Endothelial cell of umbilical vein (primary cell): ENCODE data around the gene RIT2. TPM values are rescaled to one million over a fixed set of nuclear protein-coding genes. Genes with fewer than 3 reads are reported as not detected.

Source experiments
- BruUV-seq: library from RNA; stranded (reverse); fragments of 400-500 nt; replicated peaks from 2 replicates; lab custom pipeline; 2021; lab: Mats Ljungman, UMichigan
- CTCF ChIA-PET: fragments of 300-600, 350-600 bp; sonication (Branson Sonifier 250); formaldehyde crosslinking; loops from one replicate; lab custom pipeline; 2021; ENCODE audit warnings: antibody characterized with exemption, inconsistent platforms; lab: Charles Lee
- POLR2A ChIA-PET: fragments of 300-600, 350-600 bp; sonication (Branson Sonifier 250); formaldehyde crosslinking; loops from one replicate; lab custom pipeline; 2021; ENCODE audit warnings: antibody characterized with exemption, inconsistent platforms; lab: Charles Lee
- DNase-seq: peaks from one replicate; pipeline ENCODE4 v3.0.0-alpha.2; 2011; ENCODE audit warnings: low read depth, low spot score
- FAIRE-seq: peaks from 2 replicates; lab custom pipeline; 2011; peaks lifted over from hg19 to GRCh38; lab: Jason Lieb, UNC
- H2AFZ ChIP-seq: 2 replicates; pipeline ENCODE4 v1.6.0; 2012; ENCODE audit warnings: low read depth, low read length, control low read depth, inconsistent platforms
- H3K27ac ChIP-seq: 2 replicates; pipeline ENCODE4 v1.5.1; 2011; ENCODE audit warnings: low read depth, mild to moderate bottlenecking, control low read depth, low read length, moderate library complexity; ENCODE audit not compliant: insufficient read depth
- H3K27me3 ChIP-seq, 2 experiments: 2 replicates each; pipeline versions ENCODE4 v1.6.0 to v1.6.1; 2011; ENCODE audit warnings: low read length in 2 of 2, mixed read lengths in 1 of 2; ENCODE audit not compliant: control insufficient read depth in 2 of 2, insufficient read depth in 2 of 2
- H3K36me3 ChIP-seq, 2 experiments: 2 replicates in 1 of 2; 3 replicates in 1 of 2; pipeline ENCODE4 v1.5.1; 2011; ENCODE audit warnings: low read length in 2 of 2, mild to moderate bottlenecking in 1 of 2, moderate library complexity in 1 of 2; ENCODE audit not compliant: control insufficient read depth in 2 of 2, insufficient read depth in 2 of 2; ENCODE audit errors: extremely low read depth in 1 of 2
- H3K4me1 ChIP-seq: 3 replicates; pipeline ENCODE4 v1.5.1; 2011; ENCODE audit warnings: mild to moderate bottlenecking, low read length; ENCODE audit not compliant: control insufficient read depth, insufficient read depth; ENCODE audit errors: extremely low read depth
- H3K4me2 ChIP-seq: 2 replicates; pipeline ENCODE4 v1.6.1; 2011; ENCODE audit warnings: low read length, control low read depth, mixed read lengths; ENCODE audit not compliant: insufficient read depth
- H3K4me3 ChIP-seq, 3 experiments: fragments of 200-600 bp in 1 of 3; sonication (generic), shearing (Covaris generic) in 1 of 3; replicated peaks in 1 of 3; 2 replicates each; pipeline ENCODE4 v1.5.1; 2011 to 2016; ENCODE audit warnings: control low read depth in 3 of 3, low read length in 3 of 3, mild to moderate bottlenecking in 2 of 3, inconsistent platforms in 1 of 3, low read depth in 1 of 3, moderate library complexity in 1 of 3; ENCODE audit not compliant: insufficient read depth in 1 of 3
- H3K79me2 ChIP-seq: 2 replicates; pipeline ENCODE4 v1.6.0; 2012; ENCODE audit warnings: low read length, inconsistent platforms; ENCODE audit not compliant: control insufficient read depth, insufficient read depth
- H3K9ac ChIP-seq: replicated peaks from 2 replicates; pipeline ENCODE3; 2011; ENCODE audit warnings: low read length, control low read depth; ENCODE audit not compliant: insufficient read depth; ENCODE audit errors: extremely low read depth
- H3K9me1 ChIP-seq: replicated peaks from 3 replicates; pipeline ENCODE4 v1.6.0; 2011; ENCODE audit warnings: mild to moderate bottlenecking, low read length; ENCODE audit not compliant: control insufficient read depth, insufficient read depth; ENCODE audit errors: extremely low read depth
- H3K9me3 ChIP-seq: replicated peaks from 2 replicates; pipeline ENCODE4 v1.5.1; 2012; ENCODE audit warnings: low read length, inconsistent platforms; ENCODE audit not compliant: control insufficient read depth, insufficient read depth
- H4K20me1 ChIP-seq: replicated peaks from 2 replicates; pipeline ENCODE3; 2011; ENCODE audit warnings: mild to moderate bottlenecking, low read length; ENCODE audit not compliant: control insufficient read depth, insufficient read depth; ENCODE audit errors: extremely low read depth
- CTCF ChIP-seq, 2 donors: IDR thresholded peaks; 1 replicate in 1 of 2; 2 replicates in 1 of 2; pipeline ENCODE4 v1.5.1; 2011; ENCODE audit warnings: low read length in 2 of 2, mild to moderate bottlenecking in 2 of 2, moderate library complexity in 2 of 2, control low read depth in 1 of 2, inconsistent platforms in 1 of 2, low read depth in 1 of 2; ENCODE audit not compliant: insufficient read depth in 1 of 2; ENCODE audit errors: extremely low read depth in 1 of 2
- EZH2 ChIP-seq: IDR thresholded peaks from 2 replicates; pipeline ENCODE4 v1.6.1; 2012; ENCODE audit warnings: borderline replicate concordance, low read depth, mild to moderate bottlenecking, moderate library complexity, low read length, inconsistent platforms; ENCODE audit not compliant: severe bottlenecking
- GATA2 ChIP-seq: IDR thresholded peaks from 2 replicates; pipeline ENCODE4 v1.7.0; 2011; ENCODE audit warnings: low read depth, mild to moderate bottlenecking, moderate library complexity, mixed read lengths, low read length; ENCODE audit not compliant: insufficient read length, insufficient read depth
- JUN ChIP-seq: IDR thresholded peaks from 2 replicates; pipeline ENCODE4 v1.6.1; 2011; ENCODE audit warnings: borderline replicate concordance, low read depth; ENCODE audit not compliant: insufficient read length, insufficient read depth
- MYC ChIP-seq: IDR thresholded peaks from one replicate; pipeline ENCODE4 v1.6.1; 2011; ENCODE audit warnings: mild to moderate bottlenecking, low read depth, low read length
- POLR2A ChIP-seq: IDR thresholded peaks from 2 replicates; pipeline ENCODE4 v1.6.1; 2012; ENCODE audit warnings: low read depth, mild to moderate bottlenecking, control low read depth, low read length
- POLR2AphosphoS5 ChIP-seq: IDR thresholded peaks from 2 replicates; pipeline ENCODE4 v1.6.1; 2012; ENCODE audit warnings: low read depth, mild to moderate bottlenecking, control low read depth, low read length, moderate library complexity; ENCODE audit not compliant: insufficient read depth
- dilution Hi-C: fragments of 300-500 bp; cut with MboI; formaldehyde crosslinking; loops from one replicate; pipeline ENCODE4 v1.15.0; 2019; ENCODE audit warnings: low sequenced_read_pairs; ENCODE audit not compliant: extremely low pct_ligation_motif_present
- intact Hi-C: fragments of 100-400 bp; cut with micrococcal nuclease; formaldehyde crosslinking; loops from one replicate; pipeline ENCODE4 v1.10.0; 2022
- polyA plus RNA-seq, 4 experiments: library from polyadenylated mRNA; depleted of rRNA in 3 of 4; stranded (reverse) in 3 of 4; unstranded in 1 of 4; fragments of >200 nt; gene quantifications; 2 replicates each; pipeline versions ENCODE4 v1.2.1 to v1.2.3, GENCODE V29; 2011 to 2012; ENCODE audit warnings: missing spikeins in 1 of 4
- total RNA-seq: library from RNA; stranded (reverse); gene quantifications from 2 replicates; pipeline ENCODE4 v1.2.3, GENCODE V29; 2021
- TF ChIP-seq, protein P1 (sequence below): IDR thresholded peaks from 2 replicates; pipeline ENCODE4 v1.6.1; 2011; ENCODE audit not compliant: insufficient read depth, insufficient read length

Gene RIT2
- total and polyA plus RNA-seq, 2 donors (not counting 3 experiments of a cell fraction or from before 2014, with no cell fraction given): not detected

- no peaks in the 10 kb centered on the region for H4K20me1 ChIP-seq
- TF ChIP-seq GATA2: no peak
- TF ChIP-seq EZH2: no peak
- TF ChIP-seq POLR2AphosphoS5: no peak
- TF ChIP-seq MYC: no peak
- TF ChIP-seq CTCF (IDR thresholded peaks at IDR 0.05; ENCODE audit: extremely low read depth in 1 of 2, insufficient read depth in 1 of 2, low read depth in 1 of 2, low read length in 2 of 2): no peak
- no peak for TF ChIP-seq POLR2A
- TF ChIP-seq, protein P1, sequence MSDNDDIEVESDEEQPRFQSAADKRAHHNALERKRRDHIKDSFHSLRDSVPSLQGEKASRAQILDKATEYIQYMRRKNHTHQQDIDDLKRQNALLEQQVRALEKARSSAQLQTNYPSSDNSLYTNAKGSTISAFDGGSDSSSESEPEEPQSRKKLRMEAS: no peak
- no peak for TF ChIP-seq JUN
- H3K27ac ChIP-seq: no peak overlapping the region
- no peak for FAIRE-seq
- H3K9me3 ChIP-seq: no peaks in the 10 kb centered on the region
- no peak for DNase-seq
- no peak overlapping the region for H3K9ac ChIP-seq
- no peak overlapping the region for H3K4me3 ChIP-seq
- H3K27me3 ChIP-seq: no peaks in the 10 kb centered on the region
- no peak overlapping the region for H2AFZ ChIP-seq
- H3K4me1 ChIP-seq: no peaks in the 10 kb centered on the region
- POLR2A ChIA-PET: no interaction called here
- no TSS peak for BruUV-seq
- H3K36me3 ChIP-seq: no peaks in the 10 kb centered on the region
- intact Hi-C loops: no loop called here
- no peaks in the 10 kb centered on the region for H3K9me1 ChIP-seq
- dilution Hi-C loops: no loop called here
- H3K79me2 ChIP-seq: no peaks in the 10 kb centered on the region
- no peak overlapping the region for H3K4me2 ChIP-seq
- CTCF ChIA-PET: no interaction called here
Observed at GRCh38 chr18:43130716-43131260, 15.3 kb upstream of the RIT2 start.
